H9 (cell line): Measurements from ENCODE around the gene TNFRSF21. TPM values are rescaled to one million over a fixed set of nuclear protein-coding genes. Genes with fewer than 3 reads are reported as not detected.

Experiments used
- DNase-seq: peaks from one replicate; pipeline ENCODE4 v3.0.0-alpha.2; 2017
- H2AFZ ChIP-seq: one replicate; pipeline ENCODE4 v1.6.1; 2013; ENCODE audit warnings: mild to moderate bottlenecking, low read length, control low read depth, moderate library complexity
- H2AK5ac ChIP-seq: 2 replicates; pipeline ENCODE4 v1.6.1; 2013; ENCODE audit warnings: low read length, control low read depth, mixed read lengths; ENCODE audit not compliant: insufficient read length
- H2BK120ac ChIP-seq: one replicate; pipeline ENCODE4 v1.6.1; 2013; ENCODE audit warnings: low read depth, mild to moderate bottlenecking, low read length, control low read depth, inconsistent platforms; ENCODE audit not compliant: poor library complexity, severe bottlenecking
- H2BK12ac ChIP-seq: 2 replicates; pipeline ENCODE4 v1.6.1; 2013; ENCODE audit warnings: low read length, control low read depth, mixed read lengths, low read depth; ENCODE audit not compliant: insufficient read length
- H2BK15ac ChIP-seq: 2 replicates; pipeline ENCODE4 v1.6.1; 2013; ENCODE audit warnings: low read depth, low read length, control low read depth
- H2BK20ac ChIP-seq: one replicate; pipeline ENCODE4 v1.6.1; 2013; ENCODE audit warnings: low read depth, mild to moderate bottlenecking, low read length, control low read depth, inconsistent platforms; ENCODE audit not compliant: poor library complexity, severe bottlenecking
- H2BK5ac ChIP-seq: 2 replicates; pipeline ENCODE4 v1.6.1; 2013; ENCODE audit warnings: low read length, control low read depth, mixed read lengths; ENCODE audit not compliant: insufficient read length
- H3K14ac ChIP-seq: 2 replicates; pipeline ENCODE4 v1.6.1; 2013; ENCODE audit warnings: low read length, control low read depth; ENCODE audit not compliant: insufficient read depth
- H3K18ac ChIP-seq: 2 replicates; pipeline ENCODE4 v1.6.1; 2013; ENCODE audit warnings: low read depth, mild to moderate bottlenecking, mixed read lengths, low read length, control low read depth; ENCODE audit not compliant: insufficient read length
- H3K23ac ChIP-seq: 2 replicates; pipeline ENCODE4 v1.6.1; 2013; ENCODE audit warnings: low read length, control low read depth, mixed read lengths, low read depth; ENCODE audit not compliant: insufficient read length
- H3K23me2 ChIP-seq: 2 replicates; pipeline ENCODE4 v1.6.1; 2013; ENCODE audit warnings: low read depth, mild to moderate bottlenecking, mixed read lengths, low read length, control low read depth; ENCODE audit not compliant: insufficient read length, poor library complexity, severe bottlenecking
- H3K27ac ChIP-seq: 2 replicates; pipeline ENCODE4 v1.5.1; 2013; ENCODE audit warnings: low read length, control low read depth, mixed read lengths, low read depth; ENCODE audit not compliant: insufficient read length
- H3K27me3 ChIP-seq: 2 replicates; pipeline ENCODE4 v1.6.1; 2013; ENCODE audit warnings: low read length, control low read depth, inconsistent platforms; ENCODE audit not compliant: insufficient read depth
- H3K4ac ChIP-seq: 2 replicates; pipeline ENCODE4 v1.6.1; 2013; ENCODE audit warnings: low read depth, mild to moderate bottlenecking, control low read depth, inconsistent platforms, low read length, moderate library complexity
- H3K4me1 ChIP-seq: 2 replicates; pipeline ENCODE4 v1.6.1; 2013; ENCODE audit warnings: low read length, control low read depth, inconsistent platforms; ENCODE audit not compliant: insufficient read depth
- H3K4me2 ChIP-seq: 2 replicates; pipeline ENCODE4 v1.6.1; 2013; ENCODE audit warnings: low read length, control low read depth, mixed read lengths; ENCODE audit not compliant: insufficient read length, insufficient read depth
- H3K56ac ChIP-seq: 2 replicates; pipeline ENCODE4 v1.6.1; 2013; ENCODE audit warnings: low read depth, mild to moderate bottlenecking, mixed read lengths, low read length, control low read depth; ENCODE audit not compliant: insufficient read length
- H3K79me1 ChIP-seq: 2 replicates; pipeline ENCODE4 v1.6.1; 2013; ENCODE audit warnings: low read depth, mild to moderate bottlenecking, moderate library complexity, low read length, control low read depth, inconsistent platforms; ENCODE audit not compliant: insufficient read depth, poor library complexity, severe bottlenecking
- H3K79me2 ChIP-seq: 2 replicates; pipeline ENCODE4 v1.6.1; 2013; ENCODE audit warnings: low read length, control low read depth, inconsistent platforms; ENCODE audit not compliant: insufficient read depth
- H3K9ac ChIP-seq: 2 replicates; pipeline ENCODE4 v1.6.1; 2013; ENCODE audit warnings: low read length, control low read depth, mixed read lengths; ENCODE audit not compliant: insufficient read length; ENCODE audit errors: extremely low read depth
- H3K9me3 ChIP-seq: one replicate; pipeline ENCODE4 v1.6.1; 2013; ENCODE audit warnings: low read depth, low read length, inconsistent platforms; ENCODE audit not compliant: control insufficient read depth
- H3T11ph ChIP-seq: one replicate; pipeline ENCODE4 v1.6.1; 2013; ENCODE audit warnings: mild to moderate bottlenecking, low read length, control low read depth, inconsistent platforms
- H4K20me1 ChIP-seq: one replicate; pipeline ENCODE4 v1.6.1; 2013; ENCODE audit not compliant: control insufficient read depth, insufficient read length, insufficient read depth
- H4K5ac ChIP-seq: 2 replicates; pipeline ENCODE4 v1.6.1; 2013; ENCODE audit warnings: low read depth, mild to moderate bottlenecking, mixed read lengths, low read length, control low read depth; ENCODE audit not compliant: insufficient read length
- H4K8ac ChIP-seq: replicated peaks from 2 replicates; pipeline ENCODE4 v1.6.1; 2013; ENCODE audit warnings: low read length, control low read depth, mixed read lengths, low read depth; ENCODE audit not compliant: insufficient read length
- H4K91ac ChIP-seq: 2 replicates; pipeline ENCODE4 v1.6.1; 2013; ENCODE audit warnings: low read depth, mild to moderate bottlenecking, moderate library complexity, mixed read lengths, low read length, control low read depth; ENCODE audit not compliant: insufficient read length
- H3K27ac Mint-ChIP-seq, 3 experiments: 2 replicates in 2 of 3; 3 replicates in 1 of 3; pipeline ENCODE4 v1.8.0; 2020 to 2021; ENCODE audit warnings: mixed read lengths in 3 of 3, mild to moderate bottlenecking in 1 of 3, moderate library complexity in 1 of 3
- H3K27me3 Mint-ChIP-seq: 2 replicates; pipeline ENCODE4 v1.8.0; 2021; ENCODE audit warnings: low read depth, mild to moderate bottlenecking, moderate library complexity, mixed read lengths
- H3K36me3 Mint-ChIP-seq, 3 experiments: 2 replicates in 2 of 3; 3 replicates in 1 of 3; pipeline ENCODE4 v1.8.0; 2020 to 2021; ENCODE audit warnings: low read depth in 3 of 3, mixed read lengths in 3 of 3; ENCODE audit not compliant: insufficient read depth in 1 of 3
- H3K4me1 Mint-ChIP-seq, 2 experiments: 2 replicates each; pipeline ENCODE4 v1.8.0; 2020; ENCODE audit warnings: mixed read lengths in 2 of 2
- H3K4me3 Mint-ChIP-seq, 2 experiments: 2 replicates in 1 of 2; 3 replicates in 1 of 2; pipeline ENCODE4 v1.8.0; 2020 to 2021; ENCODE audit warnings: mild to moderate bottlenecking in 2 of 2, mixed read lengths in 2 of 2, moderate library complexity in 1 of 2
- H3K9me3 Mint-ChIP-seq, 2 experiments: 2 replicates in 1 of 2; 3 replicates in 1 of 2; pipeline ENCODE4 v1.8.0; 2020; ENCODE audit warnings: mild to moderate bottlenecking in 2 of 2, mixed read lengths in 2 of 2, moderate library complexity in 1 of 2
- CTCF ChIP-seq: fragments of 200-600 bp; sonication (generic); conservative IDR thresholded peaks from 3 replicates; pipeline ENCODE4 v1.8.0; 2021; ENCODE audit warnings: antibody characterized with exemption, mild to moderate bottlenecking
- WGBS: extraction: QIAGEN DNeasy Blood & Tissue Kit; methylation state at CpG from one replicate; pipeline ENCODE4 v1.1.7; 2013; ENCODE audit warnings: missing lambda C conversion rate, low lambda C conversion rate, mixed read lengths; ENCODE audit not compliant: insufficient read length; ENCODE audit errors: extremely low coverage; 5-methylcytosine and 5-hydroxymethylcytosine counted together
- total RNA-seq: library from RNA; stranded (reverse); gene quantifications from 2 replicates; pipeline ENCODE4 v1.2.1, GENCODE V29; 2021

TNFRSF21 gene
- total RNA-seq, 1 experiment from 2014 or later = 39.1 TPM

- Histone ChIP-seq H2BK15ac (no peak overlapping the region), H3K4ac (no peak overlapping the region), H3K27ac (no peak overlapping the region), H4K91ac (no peak overlapping the region), H3K4me2 (no peak overlapping the region), H3K9me3 (no peaks in the 10 kb centered on the region), H2BK20ac (no peak overlapping the region), H4K20me1 (no peaks in the 10 kb centered on the region), H2BK12ac (no peak overlapping the region), H3K23ac (no peak overlapping the region), H2AFZ (no peak overlapping the region), H3T11ph (no peak overlapping the region), H3K56ac (no peak overlapping the region), H3K79me2 (peaks cover 4% of the 10 kb centered on the region; the same call in 1 of the 2 replicates), H4K8ac (no peak overlapping the region), H2BK5ac (no peak overlapping the region), H3K4me1 (no peaks in the 10 kb centered on the region), H3K23me2 (no peaks in the 10 kb centered on the region), H3K18ac (no peak overlapping the region), H4K5ac (no peak overlapping the region), H2AK5ac (no peak overlapping the region), H2BK120ac (no peak overlapping the region), H3K79me1 (no peaks in the 10 kb centered on the region), H3K9ac (no peak overlapping the region), H3K14ac (no peak overlapping the region), H3K27me3 (no peaks in the 10 kb centered on the region)
- TF ChIP-seq CTCF = no peak
- H3K36me3 Mint-ChIP-seq = peaks cover 13 to 23% (median 19%) of the 10 kb centered on the region in 3 experiments
- H3K4me1 Mint-ChIP-seq = peaks cover 28 to 34% of the 10 kb centered on the region in 2 experiments
- H3K27ac Mint-ChIP-seq = no peak overlapping the region; a peak in 1 of 7 replicates
- DNase-seq = no peak
- peaks cover 0 to 3% of the 10 kb centered on the region in 2 experiments; a peak in 1 of 5 replicates for H3K9me3 Mint-ChIP-seq
- no peaks in the 10 kb centered on the region for H3K27me3 Mint-ChIP-seq
- no CpG with 5 or more reads among the region's 5 CpGs for WGBS
- no peak overlapping the region for H3K4me3 Mint-ChIP-seq
Observed at GRCh38 chr6:47240277-47240890, 69.3 kb downstream of the TNFRSF21 start.
